SH-SY5Y (cell line): ENCODE data around the gene DKC1.

Experiments
- GATA2 ChIP-seq: IDR thresholded peaks from 2 replicates; pipeline ENCODE4 v1.6.1; 2011; ENCODE audit warnings: mild to moderate bottlenecking, low read depth, low read length
- GATA3 ChIP-seq: IDR thresholded peaks from 2 replicates; pipeline ENCODE4 v1.6.1; 2011; ENCODE audit warnings: low read depth, mild to moderate bottlenecking, low read length, moderate library complexity

The DKC1 gene

DNA sequence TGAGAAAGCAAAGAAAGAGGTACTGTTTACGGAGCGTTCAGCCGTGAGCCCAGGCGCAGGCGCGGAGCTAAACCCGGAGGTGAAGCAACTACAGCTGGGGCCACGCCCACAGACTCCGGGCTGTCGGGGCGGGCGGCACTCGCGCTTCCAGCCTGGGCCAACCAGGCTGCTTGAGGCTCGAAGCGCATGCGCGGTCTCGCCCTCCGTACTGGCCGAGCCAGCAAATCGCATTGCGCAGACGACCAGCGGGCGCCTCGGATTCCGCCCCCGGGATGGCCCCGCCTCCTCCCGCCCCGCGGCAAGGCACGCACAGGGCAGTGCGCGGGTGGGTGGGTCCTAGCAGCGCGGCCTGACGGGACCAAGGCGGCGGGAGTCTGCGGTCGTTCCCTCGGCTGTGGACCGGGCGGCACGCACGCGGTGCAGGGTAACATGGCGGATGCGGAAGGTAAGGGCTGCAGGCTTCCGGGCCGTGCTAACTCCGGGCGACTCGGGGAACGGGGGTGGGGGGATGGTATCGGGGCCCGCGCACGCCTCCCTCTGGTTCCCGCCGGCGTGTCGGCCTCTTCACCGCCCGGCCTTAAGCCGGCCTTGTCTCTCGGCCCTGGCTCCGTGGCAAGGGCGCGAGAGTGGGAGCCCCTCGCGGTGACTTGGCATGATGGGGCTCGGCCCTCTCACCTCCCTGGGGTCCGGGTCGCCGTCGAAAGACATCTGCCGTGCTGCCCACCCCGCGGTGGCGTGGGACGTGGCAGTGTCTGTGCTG lies at the start of gene DKC1:
TSS of gene DKC1 (plus strand) at position 328 of the 760 bp plus-strand sequence. CDS start at position 430, 102 bp downstream.
- TF ChIP-seq GATA3: no peak
- no peak for TF ChIP-seq GATA2

DNA sequence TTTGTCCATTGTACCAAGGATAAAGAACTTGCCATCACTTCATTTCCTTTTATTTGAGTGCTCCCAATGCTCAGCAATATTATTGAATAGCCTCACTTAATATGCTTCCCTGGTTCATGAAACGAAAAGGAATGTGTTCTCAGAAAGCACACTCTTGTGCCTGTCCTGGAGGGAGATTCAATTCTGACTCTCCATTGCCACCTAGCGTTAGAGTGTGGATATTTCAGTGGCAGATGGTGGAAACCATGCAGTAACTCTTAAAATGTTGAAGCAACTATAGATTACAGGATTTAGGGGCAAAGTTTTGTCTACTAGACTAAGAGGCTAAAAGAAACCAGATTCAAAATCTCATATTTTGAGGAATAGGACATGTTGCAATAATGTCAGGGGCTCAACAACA lies 47.7 kb upstream of the DKC1 start:
- no peak for TF ChIP-seq GATA3

DNA sequence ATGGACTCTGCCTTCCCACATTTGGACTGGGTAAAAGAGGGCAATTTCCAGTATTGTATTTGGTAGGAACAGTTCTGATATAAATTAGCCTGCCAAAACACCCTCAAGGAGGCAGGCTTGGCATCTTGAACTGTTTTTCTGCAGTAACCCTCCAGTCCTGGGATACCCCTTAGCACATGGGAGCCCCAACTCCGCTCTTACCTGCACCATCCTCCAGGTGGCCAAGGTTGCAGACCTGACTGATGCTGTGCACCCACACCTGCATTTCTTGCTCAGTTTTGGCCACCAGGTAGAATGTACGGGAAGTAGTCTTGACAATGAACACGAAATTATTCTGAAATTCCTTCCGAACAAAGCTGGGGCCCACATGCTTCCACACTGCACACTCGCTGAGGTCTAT lies 46.8 kb upstream of the DKC1 start:
- no peak for TF ChIP-seq GATA3

DNA sequence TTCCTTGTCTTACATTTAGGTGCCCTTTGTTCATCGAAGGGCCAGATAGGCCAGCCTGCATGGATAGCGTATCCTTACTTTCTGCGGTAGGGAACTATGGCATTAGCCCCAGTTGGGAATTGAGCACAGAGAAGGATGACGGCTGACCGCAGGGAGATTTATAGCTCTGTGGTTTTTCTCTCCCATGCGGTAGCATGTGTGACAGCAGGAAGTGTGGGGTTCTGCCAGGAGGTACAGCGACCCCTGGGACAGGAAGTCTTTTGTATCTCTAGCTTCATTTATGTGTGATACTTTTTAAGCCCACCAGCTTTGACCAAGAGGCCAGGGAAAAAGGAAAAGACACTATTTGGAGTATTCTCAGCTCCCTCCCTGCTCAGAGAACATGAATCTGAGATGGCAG lies 44.8 kb upstream of the DKC1 start:
- TF ChIP-seq GATA3 (no peak), GATA2 (no peak)

DNA sequence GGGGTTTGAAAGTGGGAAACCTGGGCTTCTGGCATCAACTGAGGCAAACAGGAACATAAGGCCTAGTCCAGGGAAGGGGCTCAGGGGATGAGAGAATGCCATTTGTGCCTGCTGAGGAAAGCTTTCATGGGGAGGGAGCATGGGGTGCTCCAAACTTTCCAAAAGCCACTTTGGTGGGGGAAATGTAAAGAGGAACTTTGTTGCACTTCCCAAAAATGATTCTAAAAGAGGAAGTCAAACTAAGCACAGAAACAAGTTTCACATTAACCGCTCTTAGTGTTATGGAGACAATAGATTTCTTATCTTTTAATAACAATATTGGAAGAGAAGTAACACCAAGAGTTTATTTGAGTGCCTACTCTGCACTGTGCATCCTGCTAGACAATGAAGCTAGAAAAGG lies 44.0 kb upstream of the DKC1 start:
- TF ChIP-seq GATA3 (no peak), GATA2 (no peak)

DNA sequence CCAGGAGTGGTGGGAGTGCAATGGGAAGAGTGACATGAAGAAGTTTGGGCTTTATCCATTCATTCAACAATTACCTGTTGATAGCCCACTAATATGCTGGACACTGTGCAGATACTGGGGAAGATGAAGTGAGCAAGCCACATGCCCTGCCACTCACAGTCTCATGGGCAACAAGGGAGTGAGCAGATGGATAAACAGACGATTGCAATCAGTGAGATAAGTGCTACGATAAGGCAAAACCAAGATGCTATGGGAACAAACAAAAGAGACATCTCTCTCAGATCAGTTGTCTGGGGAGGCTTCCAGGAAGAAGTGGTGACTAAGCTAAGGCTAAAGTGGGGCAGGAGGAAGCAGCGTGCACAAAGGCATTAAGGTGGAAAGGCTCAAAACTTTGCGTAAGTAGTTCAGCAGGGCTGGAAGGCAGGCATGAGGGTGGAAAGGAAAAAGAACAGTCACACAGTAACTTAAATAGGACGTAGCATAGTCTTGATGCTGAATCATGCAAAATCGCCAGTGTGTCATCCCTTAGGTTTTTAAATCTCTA lies 43.5 kb upstream of the DKC1 start:
- TF ChIP-seq GATA2 (no peak), GATA3 (no peak)

DNA sequence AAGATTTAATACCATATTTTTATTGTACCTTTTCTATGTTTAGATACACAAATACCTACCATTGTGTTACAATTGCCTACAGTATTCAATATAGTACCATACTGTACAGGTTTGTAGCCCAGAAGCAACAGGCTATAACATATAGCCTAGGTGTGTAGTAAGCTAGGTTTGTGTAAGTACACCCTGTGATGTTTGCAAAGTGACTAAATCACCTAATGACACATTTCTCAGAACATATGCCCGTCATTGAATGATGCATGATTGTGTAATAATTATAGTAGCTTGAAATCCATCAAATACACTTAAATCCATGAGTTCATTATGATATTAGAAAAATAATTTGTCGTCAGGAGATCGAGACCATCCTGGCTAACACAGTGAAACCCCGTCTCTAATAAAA lies 42.6 kb upstream of the DKC1 start:
- TF ChIP-seq GATA3: no peak
- TF ChIP-seq GATA2: no peak

DNA sequence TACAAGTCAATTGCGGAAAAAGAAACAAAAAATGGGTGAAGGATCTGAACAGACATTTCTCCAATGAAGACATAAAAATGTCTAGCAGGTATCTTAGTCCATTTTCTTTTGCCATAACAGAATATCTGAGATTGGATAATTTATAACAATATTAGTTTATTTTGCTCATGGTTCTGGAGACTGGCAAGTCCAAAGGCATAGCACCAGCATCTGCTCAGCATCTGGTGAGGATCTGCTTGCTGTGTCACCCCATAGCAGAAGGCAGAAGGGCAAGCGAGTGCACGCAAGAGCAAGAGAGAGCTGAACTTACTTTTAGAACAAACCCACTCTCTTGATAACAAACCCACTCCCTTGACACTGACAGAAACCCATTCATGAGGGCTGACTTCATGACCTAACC lies 41.5 kb upstream of the DKC1 start:
- no peak for TF ChIP-seq GATA3
- TF ChIP-seq GATA2: no peak

DNA sequence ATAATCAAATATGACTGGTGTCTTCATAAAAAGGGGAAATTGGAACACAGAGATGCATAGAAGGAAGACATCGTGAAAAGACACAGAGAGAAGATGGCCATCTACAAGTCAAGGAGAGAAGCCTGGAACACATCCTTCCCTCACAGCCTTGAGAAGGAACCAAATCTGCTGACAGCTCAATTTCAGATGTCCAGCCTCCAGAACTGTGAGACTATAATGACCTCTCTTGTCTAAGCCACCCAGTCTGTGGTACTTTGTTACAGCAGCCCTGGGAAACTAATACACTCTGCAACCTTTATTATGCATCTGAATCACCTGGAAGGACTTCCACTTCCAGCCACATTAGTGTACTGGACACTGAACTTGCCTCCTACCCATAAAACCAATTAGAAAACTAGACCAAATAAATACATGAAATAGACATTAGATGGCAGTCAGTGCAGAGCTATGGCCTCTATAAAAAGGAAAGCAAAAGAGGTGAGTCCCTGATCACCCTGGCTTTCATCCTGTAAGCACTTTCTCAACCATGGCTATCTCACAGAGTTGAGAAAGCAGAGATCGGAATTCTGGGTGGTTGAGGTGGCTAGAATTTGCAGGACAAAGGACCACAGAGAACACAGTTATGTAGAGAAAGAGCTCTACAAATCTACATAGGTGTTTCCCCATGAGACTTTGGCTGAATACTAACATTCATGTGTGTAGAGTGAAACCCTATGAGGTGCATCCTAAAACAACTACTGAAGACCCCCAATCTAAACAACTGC lies 37.5 kb upstream of the DKC1 start:
- TF ChIP-seq GATA2 (no peak), GATA3 (no peak)

DNA sequence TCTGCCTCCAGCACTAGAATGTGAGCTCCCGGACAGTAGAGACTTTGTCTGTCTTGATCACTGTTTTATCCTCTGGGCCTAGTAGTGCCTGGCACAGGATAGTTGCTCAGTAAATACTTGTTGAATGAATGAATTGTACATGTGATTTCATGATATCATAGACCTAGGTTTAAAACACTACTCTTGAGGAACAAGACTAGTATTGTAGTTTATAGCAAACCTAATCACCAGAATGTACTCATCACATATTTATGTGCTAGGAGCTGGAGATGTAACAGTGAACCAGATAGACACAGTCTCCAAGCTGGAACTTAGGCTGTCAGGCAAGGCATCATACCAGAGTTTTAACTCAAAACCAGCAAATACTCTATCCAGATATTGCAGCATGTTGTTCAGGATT lies 35.2 kb upstream of the DKC1 start:
- no peak for TF ChIP-seq GATA3
- no peak for TF ChIP-seq GATA2

DNA sequence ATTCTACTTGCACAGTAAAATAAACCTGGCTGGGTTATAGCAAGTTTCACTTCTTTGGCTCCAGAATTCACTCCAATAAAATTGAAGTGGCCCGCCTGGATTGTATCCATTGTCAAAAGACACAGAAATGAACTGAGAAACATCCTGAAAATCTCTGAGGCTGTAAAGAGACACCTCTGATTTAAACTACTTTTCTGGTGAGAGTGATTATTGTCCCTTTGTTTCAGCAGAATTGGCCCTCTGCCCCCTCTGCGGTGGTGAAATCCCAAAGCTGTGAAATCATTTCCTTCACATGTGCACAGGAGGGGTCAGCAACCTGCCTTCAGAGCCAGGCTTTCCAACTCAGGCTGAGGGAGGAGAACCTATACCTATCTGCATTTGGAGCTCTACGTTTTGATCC lies 34.8 kb upstream of the DKC1 start:
- TF ChIP-seq GATA2: no peak

DNA sequence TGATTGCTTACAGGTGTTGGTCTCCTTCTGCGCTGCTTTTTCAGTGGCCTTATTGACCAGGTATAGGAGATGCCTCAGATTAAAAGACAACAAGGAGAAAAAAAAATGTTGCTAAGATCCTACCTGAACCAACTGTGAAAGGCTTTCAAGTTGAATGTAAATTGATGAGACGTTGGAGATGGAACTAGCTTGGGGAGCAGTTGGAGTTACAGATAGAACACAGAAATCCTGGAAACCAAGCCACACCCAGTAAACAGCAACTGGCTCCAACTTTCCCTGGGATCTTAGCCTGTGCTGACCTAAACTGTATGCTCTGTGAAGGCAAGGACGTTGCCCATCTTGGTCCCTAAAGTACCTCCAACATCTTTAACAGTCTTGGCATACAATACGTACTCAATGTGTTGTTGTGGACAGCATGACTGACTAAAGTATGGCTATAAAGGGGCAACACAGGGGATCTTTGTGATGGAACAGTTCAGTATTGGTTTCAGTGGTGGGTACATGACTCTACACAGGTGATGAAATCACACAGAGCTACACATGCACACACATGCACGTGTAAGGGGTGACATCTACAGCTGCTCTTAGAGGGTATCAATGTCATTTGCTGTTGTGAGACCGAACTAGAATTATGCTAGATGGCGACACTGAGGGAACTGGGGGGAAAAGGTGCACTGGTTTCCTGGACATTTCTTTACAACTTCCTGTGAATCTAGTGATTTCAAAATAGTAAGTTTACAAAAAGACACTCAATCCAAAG lies 34.1 kb upstream of the DKC1 start:
- TF ChIP-seq GATA3 (no peak), GATA2 (no peak)

DNA sequence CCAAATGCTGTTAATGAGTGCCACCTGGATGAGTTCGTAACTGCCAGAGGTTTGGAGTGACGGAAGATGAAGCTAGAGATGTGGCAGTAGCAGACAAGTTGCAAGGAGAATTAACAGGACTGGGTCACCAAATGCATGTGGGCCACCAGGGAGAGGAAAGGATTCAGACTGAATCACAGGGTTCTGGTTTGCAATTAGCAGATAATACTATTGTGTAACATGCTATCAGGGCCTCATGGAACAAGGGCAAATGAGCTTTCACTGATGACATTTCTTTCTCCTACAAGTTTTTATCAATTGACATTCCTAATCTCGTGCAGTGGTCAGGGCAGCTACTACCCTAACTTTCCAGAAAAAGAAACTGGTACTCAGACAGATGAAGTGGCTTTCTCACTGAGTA lies 33.2 kb upstream of the DKC1 start:
- no peak for TF ChIP-seq GATA3
- TF ChIP-seq GATA2: no peak

DNA sequence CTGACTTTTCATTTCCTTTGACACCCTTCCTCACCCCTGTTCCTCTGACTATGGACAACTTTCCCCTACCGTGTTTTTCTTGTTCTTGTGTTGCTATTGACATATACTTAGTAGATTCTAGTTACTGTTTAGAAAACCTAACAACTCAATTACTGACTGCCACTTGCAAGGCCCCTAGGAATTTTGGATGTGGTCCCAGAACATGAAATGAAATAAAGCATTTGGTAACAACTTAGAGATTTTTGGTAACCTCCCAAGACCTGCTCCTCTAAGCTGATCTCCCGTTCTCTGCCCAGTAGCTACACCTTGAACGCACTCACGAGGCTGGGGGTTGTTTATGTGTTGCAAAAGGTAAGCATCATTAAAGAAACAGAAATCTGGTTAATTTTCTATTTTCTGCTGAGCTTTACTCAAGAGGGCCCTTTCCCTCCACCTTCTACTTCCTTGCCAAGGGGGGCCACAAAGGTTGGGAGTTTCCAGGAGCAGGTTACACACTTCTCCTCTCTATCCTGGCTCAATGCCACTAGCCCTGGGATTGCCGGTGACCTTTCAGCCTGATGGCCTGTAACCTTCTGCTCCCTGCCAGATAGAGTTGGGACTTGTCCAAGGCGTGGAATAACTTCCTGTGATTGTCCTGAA lies 32.3 kb upstream of the DKC1 start:
- TF ChIP-seq GATA3: no peak
- no peak for TF ChIP-seq GATA2
